DND-41 (cell line): ENCODE measurements around the gene SPIB.

Experiments
- EZH2 ChIP-seq: IDR thresholded peaks from 3 replicates; pipeline ENCODE4 v1.6.1; 2012; ENCODE audit warnings: borderline replicate concordance, low read depth, mild to moderate bottlenecking, moderate library complexity, low read length, inconsistent platforms; ENCODE audit not compliant: severe bottlenecking
- TF ChIP-seq, protein P1 (sequence below): IDR thresholded peaks from 2 replicates; pipeline ENCODE4 v1.5.1; 2012; ENCODE audit warnings: borderline replicate concordance, low read length, moderate library complexity, mild to moderate bottlenecking; ENCODE audit not compliant: poor library complexity, severe bottlenecking; ENCODE audit errors: extremely low read depth

DNA sequence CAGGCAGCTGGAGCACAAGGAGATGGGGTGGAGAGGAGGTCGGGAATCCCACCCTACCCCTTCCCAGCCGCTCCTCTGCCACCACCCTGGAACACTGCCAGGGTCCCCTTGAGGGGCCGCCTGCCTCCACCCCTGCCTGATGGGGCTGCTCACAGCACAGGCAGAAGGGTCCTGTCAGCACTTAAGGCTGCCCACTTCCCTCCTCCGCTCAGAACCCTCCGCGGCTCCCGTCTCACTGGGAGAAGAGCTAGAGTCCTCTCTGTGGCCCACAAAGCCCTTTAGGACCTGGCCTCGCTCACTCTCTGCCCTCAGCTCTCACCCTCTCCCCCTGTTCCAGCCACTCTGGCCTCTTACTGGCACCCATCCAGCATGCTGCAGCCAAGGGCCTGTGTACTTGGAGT lies 38.0 kb upstream of the SPIB start:
- TF ChIP-seq, protein P1, sequence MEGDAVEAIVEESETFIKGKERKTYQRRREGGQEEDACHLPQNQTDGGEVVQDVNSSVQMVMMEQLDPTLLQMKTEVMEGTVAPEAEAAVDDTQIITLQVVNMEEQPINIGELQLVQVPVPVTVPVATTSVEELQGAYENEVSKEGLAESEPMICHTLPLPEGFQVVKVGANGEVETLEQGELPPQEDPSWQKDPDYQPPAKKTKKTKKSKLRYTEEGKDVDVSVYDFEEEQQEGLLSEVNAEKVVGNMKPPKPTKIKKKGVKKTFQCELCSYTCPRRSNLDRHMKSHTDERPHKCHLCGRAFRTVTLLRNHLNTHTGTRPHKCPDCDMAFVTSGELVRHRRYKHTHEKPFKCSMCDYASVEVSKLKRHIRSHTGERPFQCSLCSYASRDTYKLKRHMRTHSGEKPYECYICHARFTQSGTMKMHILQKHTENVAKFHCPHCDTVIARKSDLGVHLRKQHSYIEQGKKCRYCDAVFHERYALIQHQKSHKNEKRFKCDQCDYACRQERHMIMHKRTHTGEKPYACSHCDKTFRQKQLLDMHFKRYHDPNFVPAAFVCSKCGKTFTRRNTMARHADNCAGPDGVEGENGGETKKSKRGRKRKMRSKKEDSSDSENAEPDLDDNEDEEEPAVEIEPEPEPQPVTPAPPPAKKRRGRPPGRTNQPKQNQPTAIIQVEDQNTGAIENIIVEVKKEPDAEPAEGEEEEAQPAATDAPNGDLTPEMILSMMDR: no peak
- TF ChIP-seq EZH2: no peak
